Ramos (cell line): ENCODE measurements around the gene MAPK1.
"Not testable (repeated sequence)": the region's sequence is repeated elsewhere in the genome, so short reads cannot be mapped to it uniquely, and the experiment has no call there.

Source experiments
- in situ Hi-C: fragments of 300-500 bp; cut with MboI; formaldehyde crosslinking; loops from one replicate; pipeline ENCODE4 v1.14.3; 2022; ENCODE audit warnings: low sequenced_read_pairs; ENCODE audit not compliant: unreplicated experiment

MAPK1 gene

DNA sequence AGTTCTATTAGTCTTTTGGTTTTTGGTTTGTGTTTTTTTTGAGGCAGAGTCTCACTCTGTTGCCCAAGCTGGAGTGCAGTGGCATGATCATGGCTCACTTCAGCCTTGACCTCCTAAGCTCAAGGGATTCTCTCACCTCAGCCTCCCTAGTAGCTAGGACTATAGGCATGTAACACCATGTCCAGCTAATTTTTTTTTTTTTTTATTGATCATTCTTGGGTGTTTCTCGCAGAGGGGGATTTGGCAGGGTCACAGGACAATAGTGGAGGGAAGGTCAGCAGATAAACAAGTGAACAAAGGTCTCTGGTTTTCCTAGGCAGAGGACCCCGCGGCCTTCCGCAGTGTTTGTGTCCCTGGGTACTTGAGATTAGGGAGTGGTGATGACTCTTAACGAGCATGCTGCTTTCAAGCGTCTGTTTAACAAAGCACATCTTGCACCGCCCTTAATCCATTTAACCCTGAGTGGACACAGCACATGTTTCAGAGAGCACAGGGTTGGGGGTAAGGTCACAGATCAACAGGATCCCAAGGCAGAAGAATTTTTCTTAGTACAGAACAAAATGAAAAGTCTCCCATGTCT, 15.4 kb upstream of the MAPK1 start:
- in situ Hi-C loops = not testable (repeated sequence)

DNA sequence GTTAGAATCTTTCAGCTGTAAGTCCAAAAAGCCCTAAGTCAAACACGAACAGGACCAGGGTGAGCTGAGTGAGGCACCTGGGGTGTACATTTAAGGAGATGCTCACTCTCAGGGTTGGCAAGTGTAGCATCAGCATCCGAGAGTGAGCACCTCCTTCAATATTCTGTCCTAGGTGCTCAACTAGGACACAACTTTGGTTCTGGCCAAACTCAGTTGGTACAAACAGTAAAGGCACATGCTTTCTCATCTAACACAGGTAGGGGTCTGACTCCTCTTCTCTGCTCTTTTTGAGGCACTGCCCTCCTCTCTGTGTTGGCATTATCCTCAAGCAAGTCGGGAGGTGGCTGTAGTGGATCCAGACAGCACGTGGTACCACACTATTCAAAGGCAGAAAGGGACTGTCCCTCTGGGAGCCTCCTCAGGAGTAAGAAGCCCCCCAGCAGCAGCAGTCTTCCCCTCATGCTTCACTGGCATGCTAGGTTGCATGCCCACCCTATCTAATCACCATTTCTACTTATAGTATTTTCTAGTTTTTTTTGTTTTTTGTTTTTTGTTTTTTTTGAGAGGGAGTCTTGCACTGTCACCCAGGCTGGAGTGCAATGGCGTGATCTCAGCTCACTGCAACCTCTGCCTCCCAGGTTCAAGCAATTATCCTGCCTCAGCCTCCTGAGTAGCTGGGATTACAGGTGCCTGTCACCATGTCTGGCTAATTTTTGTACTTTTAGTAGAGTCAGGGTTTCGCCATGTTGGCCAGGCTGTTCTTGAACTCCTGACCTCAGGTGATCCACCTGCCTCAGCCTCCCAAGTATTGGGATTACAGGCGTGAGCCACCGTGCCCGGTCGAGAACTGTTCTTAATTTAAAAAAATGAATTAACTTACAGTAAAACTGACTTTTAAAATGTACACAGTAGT, 14.7 kb upstream of the MAPK1 start:
- in situ Hi-C loops = no loop called here

DNA sequence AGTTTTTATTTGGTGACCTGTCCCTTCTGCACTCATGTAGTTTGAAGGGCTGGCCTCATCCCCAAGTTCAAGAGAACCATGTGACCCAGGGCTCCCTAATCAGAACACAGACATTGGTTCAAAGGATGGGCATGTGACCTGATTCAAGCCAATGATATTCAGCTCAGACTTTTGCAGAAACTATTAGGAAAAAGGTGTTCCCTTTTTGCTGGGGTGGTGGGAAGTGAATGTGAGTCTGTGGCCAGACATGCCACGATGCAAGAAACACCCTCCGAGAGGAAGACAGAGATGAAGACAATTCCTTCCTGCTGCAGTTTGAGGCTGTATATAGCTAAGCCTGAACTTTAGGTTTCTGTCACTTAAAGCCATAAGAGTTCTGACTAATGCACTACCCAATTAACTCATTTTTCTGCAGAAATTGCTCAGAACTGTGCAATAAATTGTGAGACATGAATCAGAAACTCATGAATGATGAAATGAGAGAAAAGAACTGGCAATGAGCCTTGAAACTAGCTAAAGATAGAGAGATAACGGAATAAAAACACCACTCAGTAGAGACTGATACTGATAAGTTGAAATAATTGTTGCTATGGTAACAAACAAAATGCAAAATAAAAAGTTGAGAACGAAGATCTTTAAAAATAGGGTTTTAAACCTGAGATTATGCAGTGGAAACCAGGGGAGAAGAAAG, 9.2 kb upstream of the MAPK1 start:
- in situ Hi-C loops = no loop called here

DNA sequence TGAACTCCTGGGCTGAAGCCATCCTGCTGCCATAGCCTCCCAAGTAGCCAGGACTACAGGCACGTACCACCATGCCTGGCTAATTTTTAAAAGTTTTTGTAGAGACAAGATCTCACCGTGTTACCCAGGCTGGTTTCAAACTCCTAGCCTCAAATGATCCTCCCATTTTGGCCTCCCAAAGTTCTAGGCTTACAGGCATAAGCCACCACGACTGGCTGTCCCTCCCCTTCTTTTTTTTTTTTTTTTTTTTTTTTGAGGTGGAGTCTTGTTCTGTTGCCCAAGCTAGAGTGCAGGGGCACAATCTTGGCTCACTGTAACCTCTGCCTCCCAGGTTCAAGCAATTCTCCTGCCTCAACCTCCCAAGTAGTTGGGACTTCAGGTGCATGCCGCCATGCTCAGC, 7.5 kb upstream of the MAPK1 start:
- in situ Hi-C loops = not testable (repeated sequence)

DNA sequence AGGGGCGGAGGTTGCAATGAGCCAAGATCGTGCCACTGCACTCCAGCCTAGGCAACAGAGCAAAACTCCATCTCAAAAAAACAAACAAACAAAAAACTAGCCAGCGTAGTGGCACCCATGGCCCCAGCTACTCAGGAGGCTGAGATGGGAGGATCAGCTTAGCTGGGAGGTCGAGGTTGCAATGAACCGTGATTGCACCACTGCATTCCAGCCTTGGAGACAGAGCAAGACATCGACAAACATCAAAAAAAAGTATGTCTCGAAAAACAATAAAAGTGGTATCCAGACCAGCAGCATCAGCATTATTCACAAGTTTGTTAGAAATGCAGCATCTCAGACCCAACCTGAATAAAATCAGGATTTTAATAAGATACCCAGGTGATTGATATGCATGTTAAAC, 6.2 kb upstream of the MAPK1 start:
- in situ Hi-C loops = no loop called here

DNA sequence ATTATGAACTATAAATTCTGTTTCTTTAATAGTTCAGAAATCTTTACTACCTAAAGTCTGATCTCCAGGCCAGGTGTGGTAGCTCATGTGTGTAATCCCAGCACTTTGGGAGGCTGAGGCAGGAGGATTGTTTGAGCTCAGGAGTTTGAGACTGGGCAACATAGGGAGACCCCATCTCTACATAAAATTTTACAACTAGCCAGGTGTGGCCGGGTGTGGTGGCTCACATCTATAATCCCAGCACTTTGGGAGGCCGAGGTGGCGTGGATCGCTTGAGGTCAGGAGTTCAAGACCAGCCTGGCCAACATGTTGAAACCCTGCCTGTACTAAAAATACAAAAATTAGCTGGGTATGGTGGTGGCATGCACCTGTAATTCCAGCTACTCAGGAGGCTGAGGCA, 5.3 kb upstream of the MAPK1 start:
- in situ Hi-C loops = not testable (repeated sequence)

DNA sequence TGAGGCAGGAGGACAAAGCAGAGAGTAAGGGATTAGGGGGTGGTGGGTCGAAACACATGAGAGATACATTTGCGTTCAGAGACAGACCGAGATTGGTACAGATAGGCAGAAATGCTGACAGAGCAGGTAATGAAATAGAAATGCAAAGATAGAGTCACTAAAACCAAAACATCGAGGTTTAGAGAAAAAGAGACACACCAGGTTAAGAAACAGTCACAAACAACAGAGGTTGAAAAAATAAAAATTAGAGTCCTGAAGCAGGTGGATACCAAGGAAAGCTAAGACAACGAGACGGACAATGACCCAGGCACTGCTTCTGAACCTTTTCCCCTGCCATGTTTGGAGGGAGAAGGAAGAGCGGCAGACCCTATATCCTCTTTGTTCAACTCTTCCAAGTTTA, 1.2 kb upstream of the MAPK1 start:
- in situ Hi-C loops = no loop called here

DNA sequence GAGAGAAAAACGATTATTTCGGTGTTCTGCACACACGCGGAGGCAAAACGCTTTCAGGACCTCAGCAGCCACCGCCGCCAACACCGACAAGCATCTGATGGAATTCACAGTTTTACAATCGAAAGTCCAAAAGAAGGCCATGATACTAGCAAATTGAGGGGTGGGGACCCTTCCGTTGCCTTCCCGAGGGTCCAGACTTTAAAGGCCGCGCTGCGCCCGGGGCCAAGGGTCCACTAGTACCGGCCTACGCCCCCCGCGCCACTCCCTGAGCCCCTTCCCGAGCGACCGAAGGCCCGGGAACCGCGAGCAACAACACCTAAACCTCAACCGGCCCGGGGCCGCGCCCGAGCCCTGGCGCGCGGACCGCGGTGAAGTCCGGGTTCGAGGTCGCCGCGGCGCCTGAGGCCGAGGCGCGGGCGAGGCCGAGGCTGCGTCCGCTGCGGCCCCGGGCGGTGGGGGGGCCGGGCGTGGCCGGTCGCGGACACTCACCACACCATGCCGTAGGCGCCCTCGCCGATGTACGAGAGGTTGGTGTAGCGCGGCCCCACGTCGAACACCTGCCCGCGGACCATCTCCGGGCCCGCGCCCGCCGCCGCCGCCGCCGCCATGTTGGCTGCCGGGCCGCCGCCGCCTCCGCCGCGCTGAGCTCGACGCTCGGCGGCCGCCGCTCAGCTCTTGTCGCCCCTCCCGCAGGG, 465 bp downstream of the MAPK1 start:
- in situ Hi-C loops = no loop called here

DNA sequence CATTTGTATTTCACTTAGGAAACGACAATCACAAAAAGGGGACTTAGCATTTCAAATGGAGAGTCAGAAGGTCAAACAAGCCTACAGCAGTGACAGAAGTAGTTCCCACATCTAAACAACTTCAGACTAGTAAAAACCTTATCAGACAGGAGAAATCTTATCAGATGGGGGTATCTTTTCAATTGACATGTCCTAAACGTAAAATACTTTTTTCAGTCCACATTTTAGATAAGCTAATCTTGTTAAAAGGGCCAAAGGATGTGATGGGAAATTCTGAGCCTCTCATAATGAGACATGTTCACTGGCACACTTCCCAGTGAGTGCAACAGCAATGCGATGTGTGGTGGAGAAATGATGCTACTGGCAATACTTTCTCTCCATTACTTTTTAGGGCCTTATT, 2.4 kb downstream of the MAPK1 start:
- in situ Hi-C loops = no loop called here

DNA sequence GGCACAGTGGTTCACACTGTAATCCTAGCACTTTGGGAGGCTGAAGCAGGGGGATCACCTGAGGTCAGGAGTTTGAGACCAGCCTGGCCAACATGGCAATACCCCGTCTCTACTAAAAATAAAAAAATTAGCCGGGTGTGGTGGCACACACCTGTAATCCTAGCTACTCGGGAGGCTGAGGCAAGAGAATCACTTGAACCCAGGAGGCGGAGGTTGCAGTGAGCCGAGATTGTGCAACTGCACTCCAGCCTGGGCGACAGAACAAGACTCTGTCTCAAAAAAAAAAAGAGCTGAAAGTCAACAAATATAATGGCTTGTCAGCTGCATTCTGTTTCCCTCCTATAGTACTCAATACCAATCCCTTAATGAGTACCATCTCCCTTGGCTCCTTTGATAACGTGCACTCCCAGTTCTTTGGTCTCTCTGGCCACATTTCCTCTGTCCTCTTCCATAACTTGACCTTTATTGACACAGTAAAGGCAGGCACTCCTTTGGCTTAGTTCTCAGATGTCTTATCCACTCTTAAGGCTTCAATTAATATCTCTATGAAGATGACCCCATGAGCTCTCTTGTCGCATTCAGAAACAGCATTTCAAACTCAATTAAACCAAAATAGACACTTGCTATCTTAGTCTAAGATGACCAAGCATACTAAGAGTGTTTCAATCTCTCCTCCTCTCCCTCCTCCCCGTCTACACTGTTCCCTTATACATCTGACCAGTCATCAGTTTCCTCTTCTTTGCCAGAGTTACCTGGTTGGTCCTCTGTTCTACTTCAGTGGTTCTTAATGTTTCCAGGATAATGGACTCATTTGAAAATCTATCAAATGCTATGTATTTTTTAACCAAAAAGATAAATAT, 4.8 kb downstream of the MAPK1 start:
- in situ Hi-C loops = no loop called here

DNA sequence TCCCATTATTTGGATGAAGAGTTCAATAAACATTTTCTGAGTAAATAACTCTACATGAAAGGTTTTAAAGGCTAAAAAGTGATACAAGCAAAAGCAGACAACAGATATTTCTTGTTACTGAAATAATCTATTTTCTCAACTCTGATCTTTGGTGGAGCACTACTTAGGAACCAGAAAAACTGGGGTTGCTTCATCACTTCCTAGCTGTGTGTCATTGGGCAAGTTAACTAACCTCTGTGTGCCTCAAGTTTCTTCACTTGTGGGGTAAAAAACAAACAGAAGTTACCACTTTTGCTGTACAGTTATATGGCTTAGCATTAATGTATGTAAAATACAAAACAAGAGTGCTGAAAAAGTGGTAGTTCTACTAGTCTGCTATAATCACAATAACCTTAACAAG, 5.6 kb downstream of the MAPK1 start:
- in situ Hi-C loops = no loop called here

DNA sequence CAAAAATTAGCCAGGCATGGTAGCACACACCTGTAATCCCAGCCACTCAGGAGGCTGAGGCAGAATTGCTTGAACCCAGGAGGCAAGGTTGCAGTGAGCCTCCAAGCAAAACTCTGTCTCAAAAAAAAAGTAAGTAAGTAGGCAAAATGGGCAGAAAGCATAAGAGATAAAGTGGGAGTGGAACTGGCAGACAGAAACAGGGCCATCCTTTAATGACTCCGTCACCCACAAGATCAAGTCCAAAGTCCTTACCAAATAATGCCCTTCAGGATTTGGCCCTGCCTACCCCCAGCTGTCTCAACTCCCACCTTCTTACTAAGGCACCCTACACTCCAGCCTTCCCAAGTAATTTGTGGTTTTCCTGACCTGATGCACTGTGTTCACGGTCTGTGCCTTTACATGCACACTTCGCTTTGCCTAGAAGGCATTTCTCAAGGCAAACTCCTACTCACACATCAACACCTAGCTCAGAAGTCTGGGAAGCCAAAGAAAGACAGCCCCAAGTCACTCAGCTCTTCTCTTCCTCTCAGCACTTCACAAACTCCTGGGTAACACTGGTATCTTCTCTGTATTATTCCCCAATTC, 6.1 kb downstream of the MAPK1 start:
- in situ Hi-C loops = no loop called here

DNA sequence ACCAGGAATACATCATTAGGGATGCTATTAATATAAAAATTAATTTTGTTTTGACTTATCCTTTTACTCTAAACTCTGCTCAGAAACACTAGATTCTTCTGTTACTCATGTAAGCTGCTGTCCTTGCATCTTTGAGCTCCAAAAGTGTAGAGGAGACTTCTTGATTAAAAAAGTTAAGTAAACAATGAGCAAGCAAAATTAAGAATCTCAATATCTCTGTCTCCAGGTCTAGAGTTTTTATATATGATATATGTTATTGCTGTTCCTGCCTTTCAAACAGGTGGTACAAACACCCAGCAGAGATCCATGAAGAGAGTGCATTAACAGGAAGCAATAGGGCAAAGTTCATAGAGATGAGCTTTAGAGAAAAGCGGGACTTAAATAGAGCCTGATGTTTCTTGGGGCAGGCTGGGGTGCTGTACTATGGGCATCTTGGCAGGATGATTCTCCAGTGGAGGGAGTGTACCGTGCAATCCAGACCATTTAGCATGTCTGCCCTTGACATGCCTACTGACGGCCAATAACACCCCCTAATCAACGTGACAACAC, 6.9 kb downstream of the MAPK1 start:
- in situ Hi-C loops = no loop called here

DNA sequence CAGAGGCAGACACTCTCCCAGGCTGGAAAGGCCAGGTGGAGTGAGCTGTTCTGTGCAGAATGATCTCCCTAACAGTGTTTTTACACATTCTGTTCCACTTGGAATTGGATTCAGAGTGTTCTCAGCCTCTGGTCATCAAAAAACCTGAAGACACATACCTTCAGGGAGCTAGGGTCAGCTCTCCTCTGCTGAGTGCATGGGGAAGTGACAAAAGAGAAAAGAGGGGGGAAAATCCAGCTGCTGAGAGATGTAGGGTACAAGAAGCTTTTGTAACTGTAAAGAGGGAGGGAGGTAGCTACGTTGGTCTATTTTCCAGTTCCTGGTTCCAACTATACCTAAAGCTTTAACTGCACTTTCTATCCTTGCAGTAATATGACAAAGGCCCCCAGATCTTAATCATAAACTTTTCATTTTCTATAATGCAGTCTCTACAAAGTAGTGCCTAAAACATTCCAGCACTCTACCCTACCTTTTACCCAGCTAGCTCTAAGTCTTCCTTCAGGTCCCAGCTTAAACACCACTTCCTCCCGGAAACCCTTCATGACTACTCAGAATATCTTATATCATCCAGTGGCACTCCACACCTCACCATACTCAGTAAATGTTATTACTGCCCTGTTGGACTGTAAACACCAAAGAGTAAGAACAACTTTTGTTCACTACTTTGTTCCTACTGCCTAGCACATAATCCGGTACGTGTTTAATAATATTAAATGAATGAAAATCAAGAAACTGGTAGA, 9.2 kb downstream of the MAPK1 start:
- in situ Hi-C loops = no loop called here

DNA sequence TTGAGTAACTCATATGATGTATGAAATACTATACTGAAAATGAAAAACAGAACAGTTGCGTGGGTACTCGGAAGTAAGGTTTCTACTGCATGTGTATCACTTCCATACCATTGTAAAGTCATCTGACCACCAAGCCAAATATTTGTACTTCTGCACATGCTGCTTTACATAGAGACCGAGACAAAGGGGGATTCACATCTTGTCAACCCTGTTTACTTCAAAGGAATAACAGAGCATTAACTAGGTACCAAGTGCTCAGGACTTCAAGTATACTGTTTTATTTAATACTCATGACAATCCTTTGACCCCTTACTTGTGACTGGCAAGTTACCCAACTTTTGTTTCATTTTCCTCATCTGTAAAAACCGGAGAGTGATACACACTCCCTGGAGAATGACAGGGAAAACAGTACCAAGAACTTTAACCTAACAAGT, 9.9 kb downstream of the MAPK1 start:
- in situ Hi-C loops = no loop called here

DNA sequence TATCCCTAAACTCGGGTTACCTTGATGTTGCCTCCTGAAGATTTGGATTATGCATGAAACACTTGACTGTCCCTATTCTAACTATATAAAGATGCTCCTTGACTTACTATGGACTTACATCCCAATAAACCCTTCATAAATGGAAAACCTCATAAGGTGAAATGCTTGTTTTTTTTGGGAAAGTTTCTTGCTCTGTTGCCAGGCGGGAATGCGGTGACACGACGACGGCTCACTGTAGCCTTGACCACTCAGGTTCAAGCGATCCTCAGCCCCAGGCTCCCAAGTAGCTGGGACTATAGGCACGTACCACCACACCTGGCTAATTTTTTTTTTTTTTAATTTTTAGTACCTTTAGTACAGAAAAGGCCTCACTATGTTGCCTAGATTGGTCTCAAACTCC, 10.6 kb downstream of the MAPK1 start:
- in situ Hi-C loops = no loop called here

DNA sequence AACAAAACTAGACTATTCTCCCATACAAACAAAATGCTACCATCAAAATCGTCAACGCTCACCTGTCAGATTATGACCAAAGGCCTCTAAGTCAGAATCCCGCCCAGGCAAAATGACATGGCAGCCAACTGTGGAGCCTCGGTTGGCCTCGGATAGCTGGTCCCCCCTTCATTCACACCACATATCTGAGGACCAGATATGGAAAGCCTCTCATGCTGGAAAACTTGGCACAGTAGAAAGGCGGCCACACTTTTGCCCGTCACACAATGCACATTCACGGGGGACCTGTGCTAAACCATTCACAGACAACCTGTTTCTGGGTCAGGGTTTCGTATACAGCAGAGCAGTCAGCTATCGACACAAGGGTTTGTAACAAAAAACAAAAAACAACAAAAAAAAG, 11.2 kb downstream of the MAPK1 start:
- in situ Hi-C loops = no loop called here

DNA sequence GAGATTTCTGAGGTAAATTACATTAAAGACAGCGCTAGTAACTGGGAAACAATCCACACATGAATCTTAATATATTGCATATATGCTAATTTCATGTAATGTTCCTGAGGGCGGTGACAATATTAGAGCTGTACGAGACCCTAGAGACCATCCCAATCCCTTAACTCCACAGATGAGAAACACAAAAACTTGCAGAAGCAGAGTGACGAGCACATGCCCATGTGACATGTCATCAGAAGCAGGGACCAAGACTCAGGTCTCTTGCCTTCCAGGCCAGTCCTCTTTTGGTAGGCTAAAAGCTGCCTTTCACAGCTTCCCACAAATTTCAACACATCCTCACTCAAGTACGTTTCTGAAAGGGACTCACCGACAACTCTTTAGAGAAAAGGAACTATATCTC, 11.8 kb downstream of the MAPK1 start:
- in situ Hi-C loops = no loop called here

DNA sequence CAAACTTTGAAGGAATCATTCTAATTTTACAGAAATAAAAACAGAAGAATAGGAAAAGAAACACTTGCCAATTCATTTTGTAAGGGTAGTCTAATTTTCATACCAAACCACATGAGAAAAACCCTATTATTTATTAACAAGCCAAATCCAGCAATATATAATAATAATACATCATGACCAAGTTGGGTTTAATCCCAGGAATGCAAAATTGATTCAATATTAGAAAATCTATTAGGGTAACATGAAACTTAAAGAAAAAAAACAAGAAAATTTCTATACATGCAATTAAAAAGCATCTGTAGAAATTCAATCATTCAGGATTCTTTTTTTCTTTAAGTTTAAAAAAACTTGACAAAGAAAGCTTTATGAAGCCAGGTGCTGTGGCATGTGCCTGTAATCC, 16.8 kb downstream of the MAPK1 start:
- in situ Hi-C loops = no loop called here
